WTC11 (cell line): ENCODE data around the gene SLC8A1. TPM values are rescaled to one million over a fixed set of nuclear protein-coding genes. Genes with fewer than 3 reads are reported as not detected.

ENCODE experiments used
- ATAC-seq: fragments of 200-7000 bp; cut with Tn5 transposase; 2 replicates; pipeline ENCODE4 v1.10.0; 2021; ENCODE audit warnings: mild to moderate bottlenecking, moderate library complexity
- CTCF ChIA-PET: fragments of 300-600 bp; sonication (Branson Sonifier 250); formaldehyde crosslinking; loops from one replicate; lab custom pipeline; 2021; ENCODE audit warnings: antibody characterized with exemption; lab: Charles Lee
- POLR2A ChIA-PET: fragments of 350-600 bp; sonication (Branson Sonifier 250); formaldehyde crosslinking; loops from one replicate; lab custom pipeline; 2021; ENCODE audit warnings: antibody characterized with exemption; lab: Charles Lee
- DNase-seq: peaks from one replicate; pipeline ENCODE4 v3.0.0; 2021; ENCODE audit warnings: low spot score
- H3K27ac Mint-ChIP-seq: 2 replicates; pipeline ENCODE4 v1.8.0; 2021; ENCODE audit warnings: mixed read lengths
- H3K27me3 Mint-ChIP-seq: 2 replicates; pipeline ENCODE4 v1.8.0; 2021; ENCODE audit warnings: low read depth, mild to moderate bottlenecking, moderate library complexity, mixed read lengths
- H3K36me3 Mint-ChIP-seq: 2 replicates; pipeline ENCODE4 v1.8.0; 2021; ENCODE audit warnings: mixed read lengths
- H3K4me1 Mint-ChIP-seq: 2 replicates; pipeline ENCODE4 v1.8.0; 2022; ENCODE audit warnings: mixed read lengths
- H3K4me3 Mint-ChIP-seq: 2 replicates; pipeline ENCODE4 v1.8.0; 2021; ENCODE audit warnings: mild to moderate bottlenecking, moderate library complexity, mixed read lengths
- H3K9me3 Mint-ChIP-seq: 2 replicates; pipeline ENCODE4 v1.8.0; 2021; ENCODE audit warnings: mixed read lengths
- ARID4B ChIP-seq: sonication (generic); formaldehyde crosslinking; IDR thresholded peaks from 2 replicates; pipeline ENCODE4 v1.8.0; 2023; ENCODE audit warnings: missing genetic modification reagents, mild to moderate bottlenecking, borderline replicate concordance
- CDX4 ChIP-seq: fragments of 250-450 bp; sonication (Bioruptor Pico); IDR thresholded peaks from 2 replicates; pipeline ENCODE4 v1.9.0; 2021; ENCODE audit warnings: moderate library complexity, mild to moderate bottlenecking, inconsistent platforms, borderline replicate concordance
- CTCF ChIP-seq: fragments of 200-600 bp; IDR thresholded peaks from 2 replicates; pipeline ENCODE4 v1.8.0; 2022; ENCODE audit warnings: antibody characterized with exemption
- FOXJ3 ChIP-seq: sonication (generic); formaldehyde crosslinking; IDR thresholded peaks from 2 replicates; pipeline ENCODE4 v1.9.0; 2021; ENCODE audit warnings: missing genetic modification reagents, mild to moderate bottlenecking, borderline replicate concordance
- FOXK1 ChIP-seq: sonication (generic); formaldehyde crosslinking; IDR thresholded peaks from 2 replicates; pipeline ENCODE4 v1.8.0; 2022; ENCODE audit warnings: mild to moderate bottlenecking, moderate library complexity, missing genetic modification reagents
- KAT7 ChIP-seq: sonication (generic); formaldehyde crosslinking; IDR thresholded peaks from 2 replicates; pipeline ENCODE4 v1.8.1; 2023; ENCODE audit warnings: missing genetic modification reagents, mild to moderate bottlenecking, borderline replicate concordance
- MAX ChIP-seq: sonication (generic); formaldehyde crosslinking; IDR thresholded peaks from 2 replicates; pipeline ENCODE4 v1.8.0; 2022; ENCODE audit warnings: mild to moderate bottlenecking, missing genetic modification reagents
- MLX ChIP-seq: sonication (generic); formaldehyde crosslinking; IDR thresholded peaks from 2 replicates; pipeline ENCODE4 v1.8.1; 2023; ENCODE audit warnings: mild to moderate bottlenecking, missing genetic modification reagents, moderate library complexity
- TEAD1 ChIP-seq: sonication (generic); formaldehyde crosslinking; IDR thresholded peaks from 2 replicates; pipeline ENCODE4 v1.8.0; 2022; ENCODE audit warnings: mild to moderate bottlenecking, missing genetic modification reagents
- ZMAT4 ChIP-seq: fragments of 250-450 bp; sonication (Bioruptor Pico); IDR thresholded peaks from 2 replicates; pipeline ENCODE4 v1.9.0; 2021; ENCODE audit warnings: mild to moderate bottlenecking
- ZNF219 ChIP-seq: sonication (generic); formaldehyde crosslinking; IDR thresholded peaks from 2 replicates; pipeline ENCODE4 v1.8.0; 2023; ENCODE audit warnings: missing genetic modification reagents, mild to moderate bottlenecking, borderline replicate concordance
- ZNF396 ChIP-seq: fragments of 250-450 bp; sonication (Bioruptor Pico); IDR thresholded peaks from 2 replicates; pipeline ENCODE4 v1.8.0; 2021; ENCODE audit warnings: mild to moderate bottlenecking, moderate library complexity, borderline replicate concordance
- ZNF416 ChIP-seq: fragments of 250-450 bp; sonication (Bioruptor Pico); IDR thresholded peaks from 2 replicates; pipeline ENCODE4 v1.9.0; 2021; ENCODE audit warnings: mild to moderate bottlenecking, inconsistent platforms
- ZNF425 ChIP-seq: fragments of 250-450 bp; sonication (Bioruptor Pico); conservative IDR thresholded peaks from 2 replicates; pipeline ENCODE4 v1.9.0; 2021; ENCODE audit warnings: mild to moderate bottlenecking
- ZNF512 ChIP-seq: sonication (generic); formaldehyde crosslinking; IDR thresholded peaks from 2 replicates; pipeline ENCODE4 v1.8.1; 2022; ENCODE audit warnings: missing genetic modification reagents, borderline replicate concordance
- ZNF671 ChIP-seq: fragments of 250-450 bp; sonication (Bioruptor Pico); IDR thresholded peaks from 2 replicates; pipeline ENCODE4 v1.8.0; 2021; ENCODE audit warnings: mild to moderate bottlenecking
- ZSCAN18 ChIP-seq: fragments of 250-450 bp; sonication (Bioruptor Pico); IDR thresholded peaks from 2 replicates; pipeline ENCODE4 v2.1.2; 2022; ENCODE audit warnings: mild to moderate bottlenecking, moderate library complexity
- total RNA-seq: library from RNA; stranded (reverse); gene quantifications from 3 replicates; pipeline ENCODE4 v1.2.3, GENCODE V29; 2021

The SLC8A1 gene
- total RNA-seq, 1 experiment from 2014 or later, result 2.6 TPM

GRCh38 chr2:40138314-40138713 is 313.6 kb downstream of the SLC8A1 start (continued):
- TF ChIP-seq ZMAT4 (CRISPR knock-in tag) (no peak), KAT7 (CRISPR knock-in tag) (no peak), ARID4B (CRISPR knock-in tag) (no peak), ZNF219 (CRISPR knock-in tag) (no peak), ZNF425 (CRISPR knock-in tag) (no peak), FOXJ3 (no peak)

GRCh38 chr2:40131081-40131704 is 320.7 kb downstream of the SLC8A1 start:
- ChIA-PET CTCF (interaction anchor here (1.4 kb wide), 1 partner anchor 13 kb away, joined by 4 read pairs; no protein-coding TSS in a partner anchor), POLR2A (no interaction called here)
- DNase-seq, result no peak
- no peak overlapping the region for H3K4me3 Mint-ChIP-seq
- H3K9me3 Mint-ChIP-seq, result no peaks in the 10 kb centered on the region
- H3K27ac Mint-ChIP-seq, result no peak overlapping the region
- H3K36me3 Mint-ChIP-seq, result no peaks in the 10 kb centered on the region
- H3K27me3 Mint-ChIP-seq, result no peaks in the 10 kb centered on the region
- ATAC-seq, result no peak
- peaks cover 6% of the 10 kb centered on the region; the same call in 1 of the 2 replicates for H3K4me1 Mint-ChIP-seq
- TF ChIP-seq ZNF671 (no peak), MAX (CRISPR knock-in tag) (no peak), ZNF512 (CRISPR knock-in tag) (no peak), MLX (CRISPR knock-in tag) (no peak), ZNF425 (CRISPR knock-in tag) (no peak), CTCF (no peak), ZNF416 (no peak), ZSCAN18 (CRISPR knock-in tag) (no peak), TEAD1 (CRISPR knock-in tag) (no peak), CDX4 (no peak), ZNF396 (CRISPR knock-in tag) (no peak), FOXK1 (CRISPR knock-in tag) (no peak)
